GM19025 (cell line): ENCODE results near the gene TRAIP.
A peak's percentile ranks its signal among the peaks of the same experiment; 100 is the strongest.
"Not testable (repeated sequence)": the region's sequence is repeated elsewhere in the genome, so short reads cannot be mapped to it uniquely, and the experiment has no call there.

Source experiments
- ATAC-seq: cut with Tn5 transposase; IDR thresholded peaks from one replicate; pipeline ENCODE4 v1.9.1; 2021; ENCODE audit warnings: mild to moderate bottlenecking, low read depth, moderate library complexity; ENCODE audit not compliant: unreplicated experiment

TRAIP gene, protein sequence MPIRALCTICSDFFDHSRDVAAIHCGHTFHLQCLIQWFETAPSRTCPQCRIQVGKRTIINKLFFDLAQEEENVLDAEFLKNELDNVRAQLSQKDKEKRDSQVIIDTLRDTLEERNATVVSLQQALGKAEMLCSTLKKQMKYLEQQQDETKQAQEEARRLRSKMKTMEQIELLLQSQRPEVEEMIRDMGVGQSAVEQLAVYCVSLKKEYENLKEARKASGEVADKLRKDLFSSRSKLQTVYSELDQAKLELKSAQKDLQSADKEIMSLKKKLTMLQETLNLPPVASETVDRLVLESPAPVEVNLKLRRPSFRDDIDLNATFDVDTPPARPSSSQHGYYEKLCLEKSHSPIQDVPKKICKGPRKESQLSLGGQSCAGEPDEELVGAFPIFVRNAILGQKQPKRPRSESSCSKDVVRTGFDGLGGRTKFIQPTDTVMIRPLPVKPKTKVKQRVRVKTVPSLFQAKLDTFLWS

DNA sequence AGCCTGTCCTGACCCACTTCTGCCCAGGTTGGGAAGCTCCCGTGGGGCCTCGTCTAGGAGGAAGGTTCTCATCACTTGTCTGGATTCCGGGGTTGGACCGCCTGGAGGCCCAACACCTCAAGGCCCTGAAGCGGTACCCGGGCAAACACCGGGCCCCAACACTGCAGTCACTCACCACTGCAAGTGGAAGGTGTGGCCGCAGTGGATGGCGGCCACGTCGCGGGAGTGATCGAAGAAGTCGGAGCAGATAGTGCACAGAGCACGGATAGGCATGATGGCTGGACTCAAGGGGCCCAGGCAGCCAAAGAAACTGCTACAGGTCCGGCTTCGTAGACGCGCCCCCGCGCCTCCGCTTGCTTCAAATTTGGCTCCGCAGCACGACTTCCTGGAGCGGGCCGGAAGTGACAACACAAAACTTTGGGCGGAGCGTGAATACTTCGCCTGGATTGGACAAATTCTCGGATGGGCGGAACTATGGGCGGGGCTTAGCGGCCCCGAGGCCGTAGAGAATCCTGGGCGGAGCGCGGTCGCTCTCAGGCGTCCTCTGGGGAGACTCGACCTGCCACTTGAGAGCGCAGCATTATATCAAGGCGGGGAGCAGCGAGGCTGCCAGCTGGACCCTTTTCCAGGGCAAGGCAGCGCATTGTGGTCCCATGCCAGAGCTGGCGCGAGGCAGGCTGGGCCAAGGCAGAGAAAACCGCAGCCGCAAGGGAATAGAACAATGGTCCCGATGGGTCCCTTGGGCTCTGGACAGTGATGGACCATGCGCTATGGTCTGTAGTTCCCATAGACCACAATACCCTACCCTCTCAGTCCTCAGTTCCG, at the start of gene TRAIP:
TSS of gene TRAIP (minus strand) at position 384 of the 825 bp plus-strand sequence. CDS start at position 273, 111 bp downstream.
- peak; percentile 97 for ATAC-seq

DNA sequence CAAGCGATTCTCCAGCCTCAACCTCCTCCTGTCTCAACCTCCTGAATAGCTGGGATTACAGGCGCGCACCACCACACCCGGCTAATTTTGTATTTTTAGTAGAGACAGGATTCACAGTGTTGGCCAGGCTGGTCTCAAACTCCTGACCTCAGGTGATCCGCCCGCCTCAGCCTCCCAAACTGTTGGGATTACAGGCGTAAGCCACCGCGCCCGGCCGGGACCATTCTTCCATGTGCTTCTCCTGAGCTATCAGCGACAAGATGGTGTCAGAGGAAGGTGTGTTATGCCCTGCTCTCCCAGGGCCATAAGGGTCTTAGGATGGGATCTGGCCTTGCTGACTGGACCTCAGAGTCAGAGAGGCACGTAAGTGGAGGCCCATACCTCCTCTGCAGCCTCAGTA, 48.1 kb upstream of the TRAIP start:
- ATAC-seq: not testable (repeated sequence)

DNA sequence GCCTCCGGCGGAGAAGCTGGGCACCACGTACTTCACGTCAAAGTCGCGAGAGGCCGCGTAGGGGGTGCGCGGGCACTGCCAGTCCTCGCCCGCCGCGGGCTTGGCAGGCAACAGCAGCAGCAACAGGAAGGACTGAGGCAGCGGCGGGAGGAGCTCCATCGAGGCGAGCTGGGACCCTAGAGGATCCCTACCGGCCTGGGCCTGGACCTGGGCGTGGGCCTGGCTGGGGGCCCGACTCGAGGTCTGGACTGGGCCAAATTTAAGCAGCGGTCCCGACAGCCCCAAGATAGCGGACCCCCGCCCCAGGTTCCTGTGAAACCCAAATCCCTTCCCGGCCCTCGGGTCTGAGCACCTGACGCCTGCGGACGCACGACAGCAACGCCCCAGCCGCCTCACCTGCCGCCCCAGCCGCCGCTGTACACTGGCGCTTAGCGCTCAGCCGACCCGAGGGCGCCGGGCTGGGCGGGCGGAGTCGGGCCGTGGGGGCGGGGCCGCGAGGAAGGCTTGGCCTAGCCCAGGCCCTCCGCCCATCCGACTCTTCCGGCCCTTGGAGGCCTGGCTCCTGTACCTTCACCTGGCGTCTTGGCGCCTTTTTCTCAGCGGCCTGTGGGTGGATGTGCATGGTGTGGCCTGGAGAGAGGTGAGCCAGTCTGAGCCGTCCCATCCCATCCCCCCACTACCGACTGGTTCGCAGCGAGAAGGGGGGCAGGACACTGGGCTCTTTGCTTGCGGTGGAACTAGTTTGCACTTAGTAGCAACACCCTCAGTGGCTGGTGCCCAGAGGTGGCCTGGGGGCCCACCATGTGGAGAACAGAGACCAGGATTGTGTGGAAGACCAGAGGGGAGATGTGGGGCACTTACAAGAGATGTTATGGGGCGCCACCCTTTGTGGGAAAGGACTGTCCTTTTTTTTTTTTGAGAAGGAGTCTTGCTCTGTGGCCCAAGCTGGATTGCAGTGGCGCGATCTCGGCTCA, 47.4 kb upstream of the TRAIP start, which contains the start of gene MST1R:
TSS of gene MST1R (minus strand) at position 423 of the 974 bp plus-strand sequence. CDS start at position 159, 264 bp downstream.
- peak; percentile 62 for ATAC-seq

DNA sequence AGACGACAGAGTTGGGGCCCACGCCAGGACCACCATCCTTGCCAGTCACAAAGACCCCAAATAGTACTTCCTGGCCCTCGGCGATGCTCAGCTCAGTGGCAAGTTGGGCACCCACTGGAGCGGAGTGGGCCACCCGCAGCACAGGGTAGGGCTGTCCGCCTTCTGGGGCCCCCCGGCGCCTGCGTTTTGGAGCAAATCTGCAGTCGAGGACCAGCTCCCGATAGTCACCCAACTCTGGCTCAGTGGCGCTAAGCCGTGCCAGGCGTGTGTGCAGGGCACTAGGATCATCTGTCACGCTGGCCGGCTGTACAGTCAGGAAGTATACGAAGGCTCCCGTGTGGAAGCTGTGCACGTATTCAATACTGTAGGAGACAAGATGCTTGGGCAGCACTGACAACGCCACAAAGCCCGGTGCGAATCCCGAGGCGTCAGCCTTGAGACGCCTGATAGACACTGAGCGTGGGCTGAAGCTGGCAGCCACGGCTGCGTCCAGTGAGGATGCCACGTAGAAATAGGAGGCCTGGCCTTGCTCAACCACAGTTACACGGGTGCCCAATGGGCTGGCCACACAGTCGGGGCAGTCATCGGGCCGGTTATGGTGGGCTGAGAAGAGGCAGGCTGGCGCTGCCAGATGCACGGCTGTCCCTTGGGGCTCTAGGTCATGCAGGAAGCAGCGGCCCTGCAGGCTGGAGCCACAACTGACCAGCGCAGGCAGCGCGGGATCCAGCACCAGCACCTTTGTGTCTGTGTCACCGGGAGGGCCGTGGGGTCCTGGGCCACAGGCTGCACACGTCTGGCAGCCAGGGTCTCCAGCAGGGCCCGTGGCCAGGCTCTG, 46.4 kb upstream of the TRAIP start:
- no peak for ATAC-seq

DNA sequence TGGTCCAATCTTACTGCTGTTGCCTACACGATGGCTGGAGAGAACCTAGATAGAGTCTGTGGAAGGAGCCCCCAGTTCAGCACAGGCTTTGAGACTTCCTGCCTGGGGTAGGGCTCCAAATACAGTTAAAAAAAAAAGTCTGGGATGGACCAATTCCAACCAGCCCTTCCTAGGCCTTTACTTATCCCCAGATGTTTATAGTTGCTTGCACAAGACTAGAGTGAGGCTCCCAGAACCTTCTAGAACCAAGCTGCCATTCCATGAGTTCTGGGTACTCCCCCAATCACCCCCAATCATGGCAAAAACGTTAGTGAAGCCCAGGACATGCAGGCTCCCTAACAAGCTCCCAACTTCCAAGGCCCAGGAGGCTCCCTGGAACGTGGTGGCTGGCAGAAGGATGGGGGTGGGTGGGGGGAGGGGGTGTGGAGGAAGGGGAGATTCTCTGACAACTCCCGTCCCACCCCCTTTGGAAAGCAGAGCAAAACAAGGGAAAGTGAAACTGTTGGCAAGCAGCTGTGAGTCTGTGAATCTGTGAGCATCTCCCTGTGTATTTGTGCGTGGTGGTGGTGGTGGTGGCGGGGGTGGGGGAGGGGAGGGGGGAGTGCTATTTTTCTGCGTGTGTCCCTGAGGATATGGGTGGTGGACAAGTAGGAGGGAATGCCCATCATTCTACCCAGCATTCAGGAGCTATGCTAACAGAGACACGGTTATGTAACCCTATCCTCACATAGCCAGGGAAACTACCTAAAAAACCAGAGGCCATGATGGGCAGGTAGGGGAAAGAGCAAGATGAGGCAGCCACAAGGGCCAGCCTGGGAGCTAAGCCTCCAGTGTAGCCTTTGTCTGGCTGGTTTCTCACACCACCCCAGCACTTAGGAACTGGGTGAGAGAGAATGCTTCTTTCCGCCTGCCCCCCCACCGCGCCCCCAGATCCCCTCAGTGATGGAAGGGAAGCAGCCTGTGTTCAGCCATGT, 45.3 kb upstream of the TRAIP start:
- no peak for ATAC-seq

DNA sequence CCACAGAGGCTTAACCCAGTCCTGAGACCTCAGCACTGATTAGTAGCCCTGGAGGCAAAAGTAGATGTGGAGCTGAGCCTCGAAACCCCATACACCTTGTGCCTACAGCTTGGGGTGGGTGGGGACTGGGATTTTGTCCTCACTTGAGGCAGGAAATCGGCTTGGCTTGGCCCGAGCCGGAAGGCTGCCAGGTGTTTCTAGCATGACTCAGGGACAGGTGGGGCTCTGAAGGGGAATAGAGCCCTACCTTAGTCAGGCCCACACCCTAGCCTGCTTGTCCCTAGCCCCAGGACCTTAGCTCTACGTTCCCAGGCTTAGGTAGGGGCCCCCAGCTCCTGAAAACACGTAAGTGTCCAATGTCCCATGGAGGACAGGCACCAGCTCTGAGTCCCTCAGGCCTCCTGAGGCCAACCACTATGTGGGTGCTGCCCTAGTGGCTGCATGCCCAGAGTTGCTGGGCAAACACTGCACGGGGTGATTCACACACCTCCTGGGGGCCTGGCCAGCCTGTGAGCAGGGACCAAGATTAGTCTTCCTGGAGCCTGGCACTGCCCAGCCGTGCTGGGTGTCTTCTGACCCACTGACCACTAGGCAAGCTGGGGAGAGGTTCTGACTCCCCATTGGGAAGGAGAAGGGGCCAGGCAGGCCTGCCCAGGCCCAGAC, 44.3 kb upstream of the TRAIP start:
- ATAC-seq: no peak

DNA sequence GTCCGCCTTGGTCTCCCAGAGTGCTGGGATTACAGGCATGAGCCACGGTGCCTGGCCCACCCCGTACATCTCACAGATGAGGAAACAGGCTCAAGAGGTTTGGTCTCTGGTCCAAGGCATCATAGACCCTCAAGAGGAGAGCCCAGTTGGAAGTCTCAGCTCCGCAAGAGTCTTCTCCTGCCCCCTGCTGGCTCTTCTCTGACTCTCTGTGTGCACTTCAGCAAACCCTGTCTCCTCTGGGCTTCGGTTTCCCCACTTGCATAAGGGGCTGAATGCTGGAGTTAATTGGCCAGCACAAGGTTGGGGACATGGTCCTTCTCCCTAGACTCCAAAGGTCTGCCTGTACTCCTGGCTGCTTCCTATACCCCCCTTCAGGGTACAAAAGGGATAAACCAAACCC, 43.5 kb upstream of the TRAIP start:
- no peak for ATAC-seq

DNA sequence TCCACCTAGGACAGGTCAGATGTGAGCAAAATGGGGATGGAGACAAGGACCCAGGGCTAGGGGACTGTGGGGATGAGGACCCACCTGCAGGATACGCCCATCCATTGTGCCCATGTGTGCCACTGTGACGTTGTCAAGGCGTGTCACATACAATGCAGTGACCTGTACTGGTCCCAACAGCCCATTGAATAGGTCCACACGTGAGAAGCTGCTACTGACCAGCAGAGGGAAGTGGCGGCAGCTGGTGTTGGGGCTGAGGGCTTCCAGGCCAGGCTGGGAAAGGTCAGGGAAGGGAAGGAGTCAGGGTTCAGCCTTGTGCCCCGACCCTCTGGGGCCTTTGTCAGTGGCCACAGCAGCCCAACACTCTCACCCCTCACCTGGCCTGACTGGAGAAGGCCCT, 42.6 kb upstream of the TRAIP start:
- no peak for ATAC-seq

DNA sequence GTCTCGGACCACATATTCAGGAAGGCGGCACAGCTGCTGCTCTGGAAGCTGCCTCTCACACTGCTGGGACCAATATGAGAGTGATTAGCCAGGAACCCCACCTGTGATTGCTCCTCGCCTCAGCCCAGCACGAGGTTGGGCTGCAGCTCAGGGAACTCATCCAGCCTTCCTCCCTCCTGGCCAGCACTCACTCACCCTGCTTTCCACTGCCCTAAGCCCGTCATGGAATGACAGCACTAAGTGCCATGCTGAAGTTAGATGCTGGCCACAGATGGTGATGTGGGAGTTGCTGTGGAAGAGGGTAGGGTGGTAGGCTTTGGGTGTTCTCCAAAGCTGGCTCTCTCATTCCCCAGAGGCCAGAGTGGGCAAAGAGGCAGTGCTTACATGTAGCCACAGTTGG, 40.0 kb upstream of the TRAIP start:
- no peak for ATAC-seq

DNA sequence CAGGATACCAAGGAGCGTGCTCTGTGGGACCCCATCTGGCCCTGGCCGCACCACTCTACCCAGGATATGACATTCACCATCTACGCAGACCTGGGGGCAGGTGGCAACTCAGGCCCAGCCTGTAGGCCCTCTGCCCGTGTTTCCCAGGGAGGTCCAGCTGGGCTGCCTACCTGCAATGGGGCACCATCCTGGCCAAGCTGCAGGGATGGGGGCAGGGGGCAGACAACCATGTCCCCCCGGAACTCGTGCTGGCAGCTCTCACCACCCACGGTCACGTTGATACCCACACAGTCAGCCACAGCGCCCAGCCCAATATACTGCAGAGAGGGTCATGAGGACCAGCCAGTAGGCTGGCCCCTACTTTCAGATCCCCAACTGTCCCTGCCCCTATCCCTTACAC, 39.4 kb upstream of the TRAIP start:
- no peak for ATAC-seq

DNA sequence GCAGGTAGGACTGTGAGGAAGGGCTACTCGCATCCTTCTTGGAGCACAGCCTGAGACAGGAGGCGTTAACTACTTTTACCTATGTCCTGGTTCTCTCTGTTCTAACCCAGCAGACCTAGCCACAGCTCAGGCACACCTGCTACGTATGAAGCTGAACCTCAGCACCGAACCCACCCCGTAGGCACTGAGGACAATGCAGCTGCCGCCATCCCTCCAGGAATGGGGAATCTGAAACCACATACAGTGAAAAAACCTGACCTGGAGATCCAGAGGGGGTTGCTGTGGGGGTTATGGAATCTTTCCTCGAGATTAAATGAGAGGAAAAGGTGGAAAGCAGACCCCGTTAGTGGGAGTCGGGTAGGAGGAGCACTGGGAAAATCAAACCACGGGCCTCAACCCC, 32.9 kb upstream of the TRAIP start:
- ATAC-seq: no peak

DNA sequence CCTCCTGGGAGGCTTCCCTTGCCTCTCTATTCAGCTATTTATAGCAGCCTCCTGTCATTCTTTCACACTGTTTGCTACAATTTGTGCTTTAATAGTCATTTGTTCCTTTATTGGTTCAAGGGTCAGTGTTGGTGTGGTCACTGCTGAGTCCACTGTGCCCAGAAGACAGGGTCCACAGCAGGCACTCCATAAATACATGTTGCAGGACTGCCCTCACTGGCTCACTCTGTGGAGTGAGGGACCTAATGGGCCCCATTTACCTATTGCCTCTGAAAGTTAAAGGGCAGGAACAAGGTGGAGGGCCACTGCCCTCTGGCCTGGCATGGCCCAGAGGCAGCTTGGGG, 30.5 kb upstream of the TRAIP start:
- no peak for ATAC-seq

DNA sequence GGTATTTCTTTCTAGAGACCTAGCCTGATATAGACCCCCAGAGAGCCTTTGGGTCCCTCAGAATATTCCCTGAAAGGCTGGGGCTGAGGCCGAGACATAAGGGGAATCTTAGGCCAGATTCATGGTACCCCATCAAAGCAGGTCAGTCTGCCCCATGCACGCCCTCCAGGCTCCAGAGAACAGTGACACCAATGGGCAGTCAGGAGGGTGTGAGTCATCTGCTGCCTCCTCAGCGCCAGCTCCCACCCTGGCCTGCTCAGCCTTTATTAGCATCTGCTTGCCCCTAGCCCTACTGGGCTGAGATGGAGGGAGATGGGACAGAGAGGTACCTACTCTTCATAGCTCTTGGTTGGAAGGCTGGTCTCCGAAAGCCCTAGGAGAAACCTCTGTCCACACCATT, 27.6 kb upstream of the TRAIP start:
- no peak for ATAC-seq

DNA sequence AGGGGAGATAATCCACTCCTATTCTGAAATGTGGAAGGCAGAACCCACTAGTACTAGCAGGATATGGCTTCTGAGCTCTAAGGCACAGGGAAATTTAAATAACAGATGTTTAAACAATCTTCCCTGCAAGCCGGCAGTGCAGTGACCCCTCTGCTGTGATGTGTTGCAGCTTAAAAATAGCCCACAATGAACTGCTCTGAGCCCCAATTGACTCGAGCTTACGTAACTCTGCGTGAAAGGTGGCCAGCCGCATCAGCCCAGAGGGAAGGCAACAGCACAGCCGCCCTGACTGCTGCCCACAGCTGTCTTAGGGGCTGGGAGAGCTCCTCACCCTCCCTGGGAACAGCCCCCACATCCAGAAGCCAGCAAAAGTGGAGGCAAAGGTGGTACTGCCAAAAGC, 25.8 kb upstream of the TRAIP start:
- no peak for ATAC-seq

DNA sequence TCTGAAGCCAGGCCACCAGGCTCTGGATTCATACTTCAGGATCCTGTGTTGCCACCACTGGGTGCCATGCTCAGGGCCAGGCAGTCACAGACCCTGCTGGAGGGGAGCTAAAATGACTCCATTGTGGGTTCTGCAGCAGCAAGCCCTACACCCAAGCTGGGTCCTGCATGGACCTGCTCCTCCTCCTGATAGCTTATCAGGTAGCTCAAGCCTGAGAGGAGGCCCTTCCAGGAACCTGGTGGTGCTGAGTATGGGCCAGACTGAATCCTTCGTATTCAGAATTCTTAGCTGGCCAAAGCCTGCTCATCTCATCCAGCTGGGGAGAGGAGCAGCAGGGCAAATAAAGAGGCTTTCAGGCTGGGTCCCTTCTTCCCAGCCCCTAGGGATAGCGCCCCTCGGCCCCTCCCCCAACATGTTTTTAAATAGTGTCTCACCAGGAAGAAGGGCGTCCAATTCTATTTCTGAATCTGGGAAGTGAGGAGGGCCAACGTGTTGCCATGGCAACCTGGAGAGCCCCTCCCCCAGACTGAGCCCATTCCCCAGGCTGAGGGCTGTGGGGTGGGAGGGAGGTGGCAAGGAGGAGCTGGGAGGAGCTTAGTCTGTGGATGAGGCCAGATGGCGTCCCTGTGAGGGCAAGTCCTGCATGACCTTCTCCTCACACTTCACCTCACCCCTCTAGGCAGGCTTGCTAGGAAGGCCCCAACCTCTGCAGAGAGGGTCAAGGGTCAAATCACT, 24.4 kb upstream of the TRAIP start:
- no peak for ATAC-seq

DNA sequence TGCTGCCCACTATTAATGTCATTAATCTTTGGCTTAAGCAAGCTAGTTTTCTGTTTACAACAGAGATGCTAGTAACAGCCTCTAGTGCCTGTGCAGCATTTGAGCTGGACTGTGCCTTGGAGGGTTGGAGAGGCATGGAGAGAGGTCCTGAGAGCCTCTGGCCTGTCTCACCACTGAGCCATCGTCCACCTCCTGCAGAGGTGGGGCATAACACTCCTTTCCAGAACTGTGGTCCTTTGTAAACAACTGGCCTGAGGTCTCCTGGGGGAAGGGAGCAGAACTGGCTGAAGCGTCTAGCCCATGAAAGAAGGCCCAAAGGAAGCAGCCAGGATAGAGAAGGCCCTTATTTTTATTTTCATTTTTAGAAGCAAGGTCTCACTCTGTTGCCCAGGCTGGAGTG, 23.4 kb upstream of the TRAIP start:
- ATAC-seq: no peak

DNA sequence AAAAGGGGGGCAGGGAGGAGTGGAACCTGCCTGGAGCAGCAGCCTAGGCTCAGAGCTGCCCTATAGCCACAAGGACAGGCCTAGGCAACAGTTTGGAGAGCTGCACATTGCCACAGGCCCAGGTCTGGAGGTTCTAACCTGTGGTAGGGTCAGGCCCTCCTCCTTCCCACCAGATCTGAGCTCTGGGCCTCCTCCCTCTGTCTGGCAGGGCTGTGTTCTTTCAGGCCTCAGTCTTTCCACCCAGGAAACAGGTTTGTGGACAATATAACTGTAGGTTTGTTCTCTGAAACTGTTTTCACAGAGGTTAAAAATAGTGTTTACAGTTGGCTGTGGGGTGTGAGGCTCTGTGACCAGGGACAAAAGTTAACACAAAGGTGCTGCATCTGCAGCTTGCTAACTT, 22.3 kb upstream of the TRAIP start:
- ATAC-seq: no peak
